Mesodermal cell (in vitro differentiated cells): ENCODE data around the gene RNU6-8.

Experiments
- H3K27ac ChIP-seq: 2 replicates; pipeline ENCODE4 v1.7.0; 2013; ENCODE audit warnings: mild to moderate bottlenecking, low read depth, low read length, moderate library complexity; ENCODE audit not compliant: severe bottlenecking
- H3K36me3 ChIP-seq: 2 replicates; pipeline ENCODE4 v1.7.1; 2013; ENCODE audit warnings: mild to moderate bottlenecking, low read length, moderate library complexity; ENCODE audit not compliant: control insufficient read depth, insufficient read depth
- H3K4me1 ChIP-seq: one replicate; pipeline ENCODE4 v1.7.1; 2013; ENCODE audit warnings: mild to moderate bottlenecking, low read length; ENCODE audit not compliant: insufficient read depth, control insufficient read depth, poor library complexity, severe bottlenecking
- H3K4me3 ChIP-seq: 2 replicates; pipeline ENCODE4 v1.7.0; 2013; ENCODE audit warnings: low read length, control low read depth, mild to moderate bottlenecking; ENCODE audit not compliant: insufficient read depth, poor library complexity, severe bottlenecking; ENCODE audit errors: extremely low read depth
- H3K9me3 ChIP-seq: 2 replicates; pipeline ENCODE4 v1.7.1; 2013; ENCODE audit warnings: mild to moderate bottlenecking, low read length, moderate library complexity; ENCODE audit not compliant: control insufficient read depth
- WGBS, 2 experiments: methylation state at CpG; one replicate each; pipeline ENCODE4 v1.1.5; 2013; ENCODE audit warnings: missing lambda C conversion rate in 2 of 2; ENCODE audit not compliant: insufficient coverage in 2 of 2; 5-methylcytosine and 5-hydroxymethylcytosine counted together

Gene RNU6-8

GRCh38 chr14:32192712-32193373, 10.2 kb downstream of the RNU6-8 start:
- Histone ChIP-seq H3K4me1 (no peaks in the 10 kb centered on the region), H3K4me3 (no peak overlapping the region), H3K27ac (no peak overlapping the region), H3K9me3 (no peaks in the 10 kb centered on the region), H3K36me3 (no peaks in the 10 kb centered on the region)
- 100% methylated on average over 1 of the region's 2 CpGs; no CpG with 5 or more reads in 1 of the 2 experiments for WGBS, 2 experiments

- Histone ChIP-seq H3K4me1 (no peaks in the 10 kb centered on the region), H3K27ac (no peak overlapping the region), H3K9me3 (peaks cover 3% of the 10 kb centered on the region), H3K4me3 (no peak overlapping the region), H3K36me3 (no peaks in the 10 kb centered on the region)
- no CpG with 5 or more reads among the region's 3 CpGs for WGBS, 2 experiments
Observed at GRCh38 chr14:32190673-32191072, 12.4 kb downstream of the RNU6-8 start.

- H3K27ac ChIP-seq, result no peak overlapping the region
- no peaks in the 10 kb centered on the region for H3K4me1 ChIP-seq
- H3K4me3 ChIP-seq, result no peak overlapping the region
- WGBS, 2 experiments, result 100% methylated on average over 1 of the region's 1 CpG
- H3K9me3 ChIP-seq, result peaks cover 8% of the 10 kb centered on the region
- H3K36me3 ChIP-seq, result no peaks in the 10 kb centered on the region
Observed at GRCh38 chr14:32189811-32190210, 13.3 kb downstream of the RNU6-8 start.

GRCh38 chr14:32186248-32186647, 16.8 kb downstream of the RNU6-8 start:
- Histone ChIP-seq H3K4me1 (no peaks in the 10 kb centered on the region), H3K9me3 (peaks cover 11% of the 10 kb centered on the region), H3K4me3 (no peak overlapping the region), H3K36me3 (no peaks in the 10 kb centered on the region), H3K27ac (no peak overlapping the region)

DNA sequence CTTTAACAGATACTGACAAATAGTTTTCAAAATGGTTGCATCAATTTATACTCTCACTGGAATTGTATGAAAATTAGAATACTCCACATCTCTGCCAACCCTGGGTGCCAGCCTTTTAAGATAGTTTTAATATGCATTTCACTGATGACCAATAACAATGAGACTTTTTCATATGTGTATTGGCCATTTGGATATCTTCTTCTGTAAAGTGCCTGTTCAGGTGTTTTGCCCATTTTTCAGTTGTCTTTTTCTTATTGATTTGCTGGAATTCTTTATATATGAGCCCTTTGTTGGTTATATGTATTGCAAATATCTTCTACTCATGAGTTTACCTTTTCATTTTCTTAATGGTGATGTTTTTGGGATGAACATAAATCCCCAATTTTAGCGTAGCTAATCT, 18.0 kb downstream of the RNU6-8 start:
- no peaks in the 10 kb centered on the region for H3K4me1 ChIP-seq
- no peak overlapping the region for H3K27ac ChIP-seq
- peaks cover 11% of the 10 kb centered on the region for H3K9me3 ChIP-seq
- no peaks in the 10 kb centered on the region for H3K36me3 ChIP-seq
- WGBS, 2 experiments, result no CpG with 5 or more reads among the region's 1 CpG
- no peak overlapping the region for H3K4me3 ChIP-seq

DNA sequence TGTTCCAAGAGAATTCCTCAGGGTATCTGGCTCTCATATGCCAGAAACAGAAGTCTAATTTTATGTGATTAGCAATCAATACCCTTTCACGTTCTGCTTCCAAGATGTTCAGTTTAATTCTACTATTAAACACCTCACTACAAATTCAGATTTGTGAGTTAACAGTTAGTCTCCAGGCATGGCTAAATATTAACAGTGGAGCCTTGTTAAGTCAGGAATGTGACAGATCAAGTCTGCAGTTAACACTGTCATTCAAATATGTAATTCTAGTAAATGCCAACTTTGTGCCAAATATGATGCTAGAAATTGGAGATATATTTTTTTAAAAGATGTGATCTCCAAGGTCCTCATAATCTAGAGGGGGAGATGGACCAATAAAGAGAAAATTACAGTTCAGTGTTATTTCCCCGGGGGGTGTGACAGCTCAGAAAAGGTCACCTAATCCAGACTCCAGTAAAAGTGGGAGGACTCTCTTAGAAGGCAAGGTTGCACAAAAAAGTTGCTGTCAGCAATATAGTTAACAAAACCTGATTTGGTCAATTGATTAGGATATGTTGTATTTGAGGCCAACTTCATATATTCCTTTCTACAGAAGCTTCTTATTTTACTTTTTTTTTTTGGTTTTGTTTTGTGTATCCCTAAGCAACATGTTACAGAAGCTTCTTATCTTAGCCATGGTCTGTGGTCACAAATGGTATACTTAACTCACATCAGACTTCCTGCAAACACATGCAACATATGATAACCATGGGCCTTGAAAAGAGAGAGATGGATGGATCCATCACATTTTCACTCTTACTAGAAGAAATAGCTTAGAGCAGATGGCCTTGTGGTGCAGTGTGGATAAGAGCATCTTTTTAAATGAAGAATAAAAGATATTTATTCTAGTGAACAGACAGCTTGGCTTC, 19.7 kb downstream of the RNU6-8 start:
- Histone ChIP-seq H3K9me3 (peaks cover 17% of the 10 kb centered on the region), H3K36me3 (no peaks in the 10 kb centered on the region), H3K4me1 (no peaks in the 10 kb centered on the region), H3K27ac (no peak overlapping the region), H3K4me3 (no peak overlapping the region)
- WGBS, 2 experiments, result 100% methylated on average over 1 of the region's 2 CpGs; no CpG with 5 or more reads in 1 of the 2 experiments

- Histone ChIP-seq H3K36me3 (no peaks in the 10 kb centered on the region), H3K9me3 (no peaks in the 10 kb centered on the region), H3K4me3 (no peak overlapping the region), H3K27ac (no peak overlapping the region), H3K4me1 (no peaks in the 10 kb centered on the region)
- WGBS, 2 experiments, result 96% methylated on average over 4 of the region's 5 CpGs; no CpG with 5 or more reads in 1 of the 2 experiments
Observed at GRCh38 chr14:32171469-32171868, 31.6 kb downstream of the RNU6-8 start.

DNA sequence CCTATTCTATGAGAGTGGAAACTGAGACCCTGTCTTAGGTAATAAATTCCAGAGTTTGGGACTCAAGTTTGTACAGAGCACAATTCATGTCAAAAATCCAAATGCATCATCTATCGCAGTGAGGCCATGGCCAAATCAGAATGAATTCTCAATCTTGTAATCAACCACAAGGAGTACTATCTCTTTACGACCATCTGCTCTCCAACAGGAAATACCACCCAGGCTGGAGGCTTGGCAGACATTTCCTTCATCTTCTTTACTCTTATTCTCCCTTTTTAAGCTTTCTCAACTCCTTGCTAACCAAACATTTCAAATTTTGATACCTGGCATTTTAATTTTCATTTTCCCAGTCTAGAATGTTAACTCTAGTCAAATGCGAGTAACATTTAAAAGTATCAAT, 33.9 kb downstream of the RNU6-8 start:
- Histone ChIP-seq H3K9me3 (no peaks in the 10 kb centered on the region), H3K27ac (no peak overlapping the region), H3K4me3 (no peak overlapping the region), H3K36me3 (no peaks in the 10 kb centered on the region), H3K4me1 (no peaks in the 10 kb centered on the region)
- WGBS, 2 experiments, result 92 to 93% methylated on average over 2 of the region's 3 CpGs

- no peak overlapping the region for H3K4me3 ChIP-seq
- WGBS, 2 experiments, result 86 to 100% methylated on average over 1 of the region's 3 CpGs
- no peak overlapping the region for H3K27ac ChIP-seq
- H3K36me3 ChIP-seq, result no peaks in the 10 kb centered on the region
- no peaks in the 10 kb centered on the region for H3K9me3 ChIP-seq
- H3K4me1 ChIP-seq, result no peaks in the 10 kb centered on the region
Observed at GRCh38 chr14:32167907-32168306, 35.2 kb downstream of the RNU6-8 start.

DNA sequence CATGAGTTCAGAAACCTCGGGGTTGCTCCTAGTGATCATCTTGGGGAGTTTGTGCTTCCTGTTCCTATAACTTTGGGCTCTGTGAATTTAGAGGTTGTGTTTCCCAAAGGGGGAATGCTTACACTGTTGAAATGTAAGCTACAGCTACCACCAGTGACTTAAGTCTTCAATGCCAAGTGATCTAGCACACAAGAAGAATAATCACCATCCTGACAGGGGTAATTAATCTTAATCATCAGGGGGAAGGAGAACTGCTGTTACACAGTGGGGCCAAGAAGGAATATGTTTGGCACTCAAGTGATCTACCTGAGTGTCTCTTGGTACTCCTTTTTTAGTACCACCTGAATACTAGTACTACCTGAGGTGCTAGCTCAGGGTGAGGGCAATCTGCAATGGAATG, 36.1 kb downstream of the RNU6-8 start:
- H3K4me1 ChIP-seq, result no peaks in the 10 kb centered on the region
- no peaks in the 10 kb centered on the region for H3K36me3 ChIP-seq
- no peak overlapping the region for H3K27ac ChIP-seq
- 71 to 100% methylated on average over 1 of the region's 1 CpG for WGBS, 2 experiments
- H3K9me3 ChIP-seq, result no peaks in the 10 kb centered on the region
- no peak overlapping the region for H3K4me3 ChIP-seq

GRCh38 chr14:32166029-32166428, 37.0 kb downstream of the RNU6-8 start:
- WGBS, 2 experiments, result 80 to 100% methylated on average over 1 of the region's 2 CpGs

More at GRCh38 chr14:32166029-32166428, 37.0 kb downstream of the RNU6-8 start:
- Histone ChIP-seq H3K9me3 (no peaks in the 10 kb centered on the region), H3K27ac (no peak overlapping the region), H3K4me1 (no peaks in the 10 kb centered on the region), H3K4me3 (no peak overlapping the region), H3K36me3 (no peaks in the 10 kb centered on the region)
